Activated T-helper 1 cell treated with anti-CD3 and anti-CD28 coated beads, Interleukin-2, amount 50 U/mL, for 16 hours (primary cell): ENCODE results near the gene CDHR5.

Source experiments
- DNase-seq, 2 donors: peaks; one replicate each; pipeline ENCODE4 v3.0.0-alpha.2; 2020; ENCODE audit warnings: low read depth in 1 of 2, low spot score in 1 of 2

Gene CDHR5

DNA sequence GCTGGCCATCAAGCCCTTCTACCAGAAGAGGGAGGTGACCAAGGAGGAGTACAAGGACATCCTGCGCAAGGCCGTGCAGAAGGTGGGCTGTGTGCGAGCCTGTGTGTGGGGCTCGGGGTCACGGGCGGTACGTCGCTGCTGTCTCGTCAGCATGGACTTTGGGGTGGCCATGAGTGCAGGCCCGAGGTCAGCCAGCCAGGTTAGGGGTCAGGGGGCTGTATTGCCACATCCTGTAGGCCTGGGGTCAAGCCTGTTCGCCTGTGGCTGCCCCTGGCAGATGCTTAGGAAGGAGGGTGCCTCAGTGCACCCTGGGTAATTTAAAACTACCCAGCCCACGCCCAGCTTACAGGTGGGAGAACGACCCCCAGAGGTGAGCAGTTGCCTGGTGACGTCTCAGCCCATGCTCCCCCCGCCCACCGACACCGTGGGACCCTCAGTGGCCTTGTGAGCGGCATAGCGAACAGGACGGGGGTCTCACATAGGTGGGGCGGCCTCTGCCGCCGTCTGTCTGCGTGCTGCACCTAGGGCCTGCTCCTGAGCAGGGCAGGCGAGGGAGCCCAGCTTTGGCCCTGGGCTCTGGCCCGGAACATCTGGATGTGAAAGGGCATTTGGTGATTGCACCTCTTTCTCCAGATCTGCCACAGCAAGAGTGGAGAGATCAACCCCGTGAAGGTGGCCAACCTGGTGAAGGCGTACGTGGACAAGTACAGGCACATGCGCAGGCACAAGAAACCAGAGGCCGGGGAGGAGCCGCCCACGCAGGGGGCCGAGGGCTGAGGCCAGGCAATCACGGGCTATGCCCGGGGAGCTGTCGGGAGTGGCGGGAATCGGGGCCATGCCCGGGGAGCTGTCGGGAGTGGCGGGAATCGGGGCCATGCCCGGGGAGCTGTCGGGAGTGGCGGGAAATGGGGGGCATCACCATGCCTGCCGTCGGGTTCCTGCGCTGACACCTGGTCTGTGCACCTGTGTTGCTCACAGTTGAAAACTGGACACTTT lies 13.5 kb downstream of the CDHR5 start:
- no peak for DNase-seq

DNA sequence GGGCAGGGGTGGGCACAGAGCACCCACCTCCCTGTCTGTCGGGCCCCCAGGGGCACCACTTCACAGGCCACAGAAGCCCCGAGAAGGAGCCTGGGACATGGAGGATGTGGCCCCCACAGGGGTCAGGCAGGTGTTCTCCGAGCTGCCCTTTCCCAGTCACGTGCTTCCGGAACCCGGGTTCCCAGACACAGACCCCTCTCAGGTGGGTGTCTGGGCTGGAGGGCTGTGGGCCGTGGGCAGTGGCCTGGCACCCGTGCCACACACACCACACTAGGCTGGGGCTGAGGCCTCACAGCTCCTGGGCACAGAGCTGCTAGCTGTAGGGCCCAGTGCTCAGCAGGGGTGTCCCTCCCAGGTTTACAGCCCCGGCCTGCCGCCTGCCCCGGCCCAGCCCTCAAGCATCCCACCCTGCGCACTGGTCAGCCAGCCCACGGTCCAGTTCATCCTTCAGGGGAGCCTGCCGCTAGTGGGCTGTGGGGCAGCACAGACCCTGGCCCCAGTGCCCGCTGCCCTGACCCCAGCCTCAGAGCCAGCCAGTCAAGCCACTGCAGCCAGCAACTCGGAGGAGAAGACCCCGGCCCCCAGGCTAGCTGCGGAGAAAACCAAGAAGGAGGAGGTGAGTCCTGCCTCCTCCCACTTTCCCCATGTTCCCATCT lies 14.5 kb downstream of the CDHR5 start:
- DNase-seq: no peak

DNA sequence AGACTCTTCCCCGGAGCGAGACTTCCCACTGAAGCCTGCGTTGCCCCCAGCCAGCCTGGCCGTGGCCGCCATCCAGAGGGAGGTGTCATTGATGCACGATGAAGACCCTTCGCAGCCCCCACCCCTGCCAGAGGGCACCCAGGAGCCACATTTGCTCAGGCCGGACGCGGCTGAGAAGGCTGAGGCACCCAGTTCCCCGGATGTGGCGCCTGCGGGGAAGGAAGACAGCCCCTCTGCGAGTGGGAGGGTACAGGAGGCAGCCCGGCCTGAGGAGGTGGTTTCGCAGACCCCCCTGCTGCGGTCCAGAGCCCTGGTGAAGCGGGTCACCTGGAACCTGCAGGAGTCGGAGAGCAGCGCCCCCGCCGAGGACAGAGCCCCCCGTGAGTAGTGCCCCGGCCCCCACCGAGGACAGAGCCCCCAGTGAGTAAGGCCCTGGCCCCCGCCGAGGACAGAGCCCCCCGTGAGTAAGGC lies 15.4 kb downstream of the CDHR5 start:
- no peak for DNase-seq

DNA sequence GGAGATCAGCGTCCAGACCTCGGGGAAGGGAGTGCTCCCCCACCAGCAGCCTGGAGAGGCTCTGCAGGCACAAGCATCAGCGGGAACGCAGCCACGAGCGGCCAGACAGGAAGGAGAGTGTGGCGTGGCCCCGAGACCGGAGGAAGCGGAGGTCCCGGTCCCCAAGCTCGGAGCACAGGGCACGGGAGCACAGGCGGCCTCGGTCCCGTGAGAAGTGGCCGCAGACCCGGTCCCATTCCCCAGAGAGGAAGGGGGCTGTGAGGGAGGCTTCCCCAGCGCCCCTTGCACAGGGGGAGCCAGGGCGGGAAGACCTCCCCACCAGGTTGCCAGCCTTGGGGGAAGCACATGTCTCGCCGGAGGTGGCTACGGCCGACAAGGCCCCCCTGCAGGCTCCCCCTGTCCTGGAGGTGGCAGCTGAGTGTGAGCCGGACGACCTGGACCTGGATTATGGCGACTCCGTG lies 15.9 kb downstream of the CDHR5 start:
- no peak for DNase-seq

DNA sequence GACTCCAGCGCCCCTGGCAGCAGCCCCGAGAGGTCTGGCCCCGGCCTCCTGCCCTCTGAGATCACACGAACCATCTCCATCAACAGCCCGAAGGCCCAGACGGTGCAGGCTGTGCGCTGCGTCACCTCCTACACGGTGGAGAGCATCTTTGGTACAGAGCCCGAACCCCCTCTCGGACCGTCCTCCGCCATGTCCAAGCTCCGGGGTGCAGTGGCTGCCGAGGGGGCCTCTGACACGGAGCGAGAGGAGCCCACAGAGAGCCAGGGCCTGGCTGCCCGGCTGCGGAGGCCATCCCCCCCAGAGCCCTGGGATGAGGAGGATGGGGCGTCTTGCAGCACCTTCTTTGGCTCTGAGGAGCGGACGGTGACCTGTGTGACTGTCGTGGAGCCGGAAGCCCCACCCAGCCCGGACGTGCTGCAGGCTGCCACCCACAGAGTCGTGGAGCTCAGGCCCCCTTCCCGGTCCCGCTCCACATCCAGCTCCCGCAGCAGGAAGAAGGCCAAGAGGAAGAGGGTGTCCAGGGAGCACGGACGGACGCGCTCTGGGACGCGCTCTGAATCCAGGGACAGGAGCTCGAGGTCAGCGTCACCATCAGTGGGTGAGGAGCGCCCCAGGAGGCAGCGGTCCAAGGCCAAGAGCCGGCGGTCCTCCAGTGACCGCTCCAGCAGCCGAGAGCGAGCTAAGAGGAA lies 16.6 kb downstream of the CDHR5 start:
- DNase-seq: no peak

- no peak for DNase-seq
Measured at GRCh38 chr11:607020-607780, 17.6 kb downstream of the CDHR5 start.

DNA sequence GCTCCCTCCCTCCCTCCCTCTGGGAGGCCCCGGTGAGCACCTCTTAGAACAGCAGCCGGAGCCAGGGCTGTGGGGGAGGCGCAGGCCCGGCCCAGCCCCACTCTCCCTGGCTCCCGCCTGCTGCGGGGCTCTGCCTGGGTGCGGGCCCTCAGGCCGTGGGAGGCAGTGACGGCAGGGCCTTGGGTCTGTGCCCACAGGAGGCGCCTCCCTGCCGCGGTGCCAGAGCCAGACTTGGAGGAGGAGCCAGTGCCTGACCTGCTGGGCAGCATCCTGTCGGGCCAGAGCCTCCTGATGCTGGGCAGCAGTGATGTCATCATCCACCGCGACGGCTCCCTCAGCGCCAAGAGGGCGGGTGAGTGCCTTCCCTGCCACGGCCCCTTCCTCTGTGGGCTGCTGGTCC lies 18.5 kb downstream of the CDHR5 start:
- no peak for DNase-seq

DNA sequence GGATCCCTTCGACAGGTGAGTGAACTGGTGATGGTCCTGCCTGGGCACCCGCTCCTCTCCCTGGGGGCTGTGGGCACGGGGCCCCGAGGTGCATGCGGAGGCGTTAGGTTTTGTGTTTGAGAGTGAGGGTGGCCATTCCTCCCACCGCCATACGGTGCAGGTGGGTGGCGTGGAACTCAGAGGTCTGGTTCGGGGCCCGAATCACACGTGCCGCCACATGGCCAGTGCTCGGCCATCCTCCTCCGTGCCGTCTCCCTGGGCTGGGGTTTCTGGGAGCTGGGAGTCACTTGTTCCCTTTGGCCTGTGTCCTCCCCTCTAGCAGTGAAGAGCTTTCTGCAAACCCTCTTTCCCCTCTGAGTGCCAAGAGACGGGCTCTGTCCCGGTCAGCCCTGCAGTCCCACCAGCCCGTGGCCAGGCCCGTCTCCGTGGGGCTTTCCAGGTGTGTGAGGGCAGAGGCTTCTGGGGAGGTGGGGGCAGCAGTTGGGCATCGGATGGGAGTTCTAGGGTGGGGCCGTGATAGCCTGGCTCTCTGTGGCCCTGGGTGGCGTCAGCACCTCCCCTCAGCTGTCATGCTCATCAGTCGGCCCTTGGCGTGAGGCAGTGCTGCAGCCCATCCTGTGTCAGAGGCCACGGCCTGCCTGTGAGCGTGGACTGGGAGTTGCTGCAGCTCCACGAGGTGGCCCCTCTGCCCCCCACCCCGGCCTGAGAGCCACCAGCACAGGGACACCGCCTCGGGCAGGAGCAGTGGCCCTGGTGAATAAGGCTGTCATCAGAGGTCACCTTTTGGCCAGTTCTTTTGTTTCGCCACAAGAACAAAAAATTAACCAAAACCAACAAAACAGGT lies 19.2 kb downstream of the CDHR5 start:
- DNase-seq: no peak

GRCh38 chr11:603154-603553 lies 21.6 kb downstream of the CDHR5 start:
- no peak for DNase-seq

DNA sequence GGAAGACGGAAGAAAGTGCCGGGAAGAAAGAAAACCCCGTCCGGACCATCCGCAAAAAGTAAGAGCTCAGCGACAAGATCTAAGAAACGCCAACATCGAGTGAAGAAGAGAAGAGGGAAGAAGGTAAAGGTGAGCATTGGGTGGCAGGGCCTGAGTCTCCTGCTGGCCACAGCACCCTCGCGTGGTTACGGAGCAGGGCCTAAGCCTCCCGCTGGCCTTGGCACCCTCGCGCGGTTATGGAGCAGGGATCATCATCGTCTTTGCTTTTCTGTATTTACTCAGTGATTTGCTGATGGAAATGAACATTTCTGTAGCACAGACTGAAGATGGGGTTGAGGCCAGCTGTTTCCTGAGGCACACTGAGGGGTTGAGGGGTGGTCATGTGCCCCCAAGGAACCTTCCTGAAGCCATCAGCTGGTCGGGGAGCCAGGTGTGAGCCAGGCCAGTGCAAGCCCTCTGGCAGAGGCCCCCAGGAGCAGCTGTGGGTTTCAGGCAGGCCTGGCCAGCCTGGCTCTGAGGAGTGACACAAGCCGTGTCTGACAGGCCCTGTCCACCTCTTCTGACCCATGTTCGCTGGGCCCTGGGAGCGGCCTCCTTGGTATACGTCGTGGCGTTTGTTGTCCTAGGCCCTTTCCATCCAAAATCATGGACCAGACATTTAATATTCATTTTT lies 23.0 kb downstream of the CDHR5 start:
- no peak for DNase-seq

GRCh38 chr11:598005-598680 lies 26.6 kb downstream of the CDHR5 start:
- DNase-seq: no peak

GRCh38 chr11:597166-597725 lies 27.5 kb downstream of the CDHR5 start:
- no peak for DNase-seq

DNA sequence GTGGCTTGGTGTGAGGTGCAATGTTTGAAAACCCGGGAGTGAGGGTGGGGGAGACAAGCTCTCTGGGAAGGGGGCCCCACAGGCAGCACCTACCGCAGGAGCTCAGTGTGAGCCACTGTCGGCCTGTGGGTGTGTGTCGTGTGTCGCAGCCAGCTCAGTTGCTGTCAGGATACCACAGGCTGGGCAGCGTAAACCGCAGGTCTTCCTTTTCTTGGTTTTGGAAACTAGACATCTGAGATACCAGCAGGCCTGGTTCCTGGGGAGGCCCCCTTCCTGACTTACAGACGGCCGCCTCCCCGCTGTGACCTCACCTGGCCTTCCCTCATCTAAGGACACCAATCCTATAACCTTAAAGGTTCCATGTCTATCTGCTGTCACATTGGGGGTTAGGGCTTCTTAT lies 28.4 kb downstream of the CDHR5 start:
- DNase-seq: no peak

DNA sequence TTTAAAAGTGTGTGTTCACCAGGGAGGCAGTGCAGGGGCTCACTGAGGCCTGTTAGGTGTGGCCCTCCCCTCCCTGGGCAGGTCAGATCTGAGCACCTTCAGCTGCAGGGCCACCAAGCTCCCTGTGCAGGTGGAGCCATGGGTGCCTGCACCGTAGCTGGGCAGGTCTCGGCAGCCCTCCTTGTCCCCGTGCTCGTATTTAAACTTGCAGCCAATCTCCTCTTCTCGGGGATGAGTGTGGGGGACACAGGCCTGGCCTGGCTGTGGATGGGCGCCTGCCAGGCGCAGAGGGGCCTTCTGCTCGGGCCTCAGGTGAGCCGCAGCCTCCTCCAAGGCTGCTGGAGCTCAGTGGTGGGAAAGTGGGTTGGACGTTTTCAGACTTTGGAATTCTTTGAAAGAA lies 29.4 kb downstream of the CDHR5 start:
- no peak for DNase-seq

- no peak for DNase-seq
Measured at GRCh38 chr11:593347-593746, 31.4 kb downstream of the CDHR5 start.

GRCh38 chr11:592918-593317 lies 31.8 kb downstream of the CDHR5 start:
- DNase-seq: no peak

GRCh38 chr11:592501-592900 lies 32.3 kb downstream of the CDHR5 start:
- no peak for DNase-seq

GRCh38 chr11:590997-591396 lies 33.8 kb downstream of the CDHR5 start:
- DNase-seq: no peak

DNA sequence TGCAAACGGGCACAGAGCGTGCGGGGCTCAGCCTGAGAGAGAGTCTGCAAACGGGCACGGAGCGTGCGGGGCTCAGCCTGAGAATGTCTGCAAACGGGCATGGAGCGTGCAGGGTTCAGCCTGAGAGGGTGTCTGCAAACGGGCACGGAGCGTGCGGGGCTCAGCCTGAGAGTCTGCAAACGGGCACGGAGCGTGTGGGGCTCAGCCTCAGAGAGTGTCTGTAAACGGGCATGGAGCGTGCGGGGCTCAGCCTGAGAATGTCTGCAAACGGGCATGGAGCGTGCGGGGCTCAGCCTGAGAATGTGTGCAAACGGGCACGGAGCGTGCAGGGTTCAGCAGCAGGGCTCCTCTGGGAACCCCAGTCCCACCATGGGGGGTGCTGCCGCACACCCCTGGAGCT lies 35.0 kb downstream of the CDHR5 start:
- DNase-seq: no peak
